Esophagus muscularis mucosa (tissue), 3 donors: ENCODE results near the gene COMT.

Experiments used
- POLR2AphosphoS5 ChIP-seq, 2 donors: sonication (generic); formaldehyde crosslinking; IDR thresholded peaks; one replicate each; pipeline ENCODE4 v1.6.1; 2017; ENCODE audit warnings: antibody characterized with exemption in 2 of 2
- TF ChIP-seq, protein P1 (sequence below), 3 experiments: fragments of 200-600 bp in 2 of 3; fragments of 450-650 bp in 1 of 3; sonication (generic) in 2 of 3; IDR thresholded peaks; one replicate each; pipeline ENCODE4 v1.5.1; 2017 to 2019; ENCODE audit warnings: antibody characterized with exemption in 3 of 3, mild to moderate bottlenecking in 2 of 3, moderate library complexity in 1 of 3

DNA sequence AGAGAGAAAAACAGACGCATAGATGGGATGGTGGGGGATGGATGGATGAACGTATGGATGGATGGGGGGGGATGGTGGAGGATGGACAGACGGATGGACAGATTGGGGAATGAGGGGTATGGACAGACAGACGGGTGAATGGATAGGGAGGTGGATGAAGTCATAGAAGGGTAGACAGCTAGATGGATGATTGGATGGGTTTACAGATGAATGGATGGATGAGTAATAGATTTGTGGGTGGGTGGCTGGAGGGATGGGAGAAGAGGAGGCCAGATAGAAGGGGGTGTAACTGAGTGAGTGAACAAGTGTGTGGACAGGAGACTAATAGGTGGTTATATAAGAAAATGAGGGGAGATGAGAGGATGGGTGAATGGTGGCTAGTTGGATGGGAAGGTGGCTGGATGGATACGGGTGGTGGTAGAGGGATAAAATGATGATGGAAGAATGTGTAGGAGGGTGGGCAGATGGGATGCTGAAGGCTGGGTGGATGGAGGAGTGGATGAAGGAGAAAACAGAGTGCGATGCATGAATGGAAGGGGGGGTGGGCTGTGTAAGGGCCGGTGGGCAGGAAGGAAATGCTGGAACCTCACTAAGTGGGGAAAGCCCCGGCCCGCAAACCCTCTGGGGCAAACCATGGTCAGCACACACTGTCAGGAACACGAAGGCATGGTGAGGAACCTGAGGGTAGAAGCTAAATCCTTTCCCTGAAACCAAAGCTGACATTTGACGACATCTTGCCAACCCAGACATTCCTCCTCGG is 53.5 kb downstream of the COMT start:
- TF ChIP-seq, protein P1, sequence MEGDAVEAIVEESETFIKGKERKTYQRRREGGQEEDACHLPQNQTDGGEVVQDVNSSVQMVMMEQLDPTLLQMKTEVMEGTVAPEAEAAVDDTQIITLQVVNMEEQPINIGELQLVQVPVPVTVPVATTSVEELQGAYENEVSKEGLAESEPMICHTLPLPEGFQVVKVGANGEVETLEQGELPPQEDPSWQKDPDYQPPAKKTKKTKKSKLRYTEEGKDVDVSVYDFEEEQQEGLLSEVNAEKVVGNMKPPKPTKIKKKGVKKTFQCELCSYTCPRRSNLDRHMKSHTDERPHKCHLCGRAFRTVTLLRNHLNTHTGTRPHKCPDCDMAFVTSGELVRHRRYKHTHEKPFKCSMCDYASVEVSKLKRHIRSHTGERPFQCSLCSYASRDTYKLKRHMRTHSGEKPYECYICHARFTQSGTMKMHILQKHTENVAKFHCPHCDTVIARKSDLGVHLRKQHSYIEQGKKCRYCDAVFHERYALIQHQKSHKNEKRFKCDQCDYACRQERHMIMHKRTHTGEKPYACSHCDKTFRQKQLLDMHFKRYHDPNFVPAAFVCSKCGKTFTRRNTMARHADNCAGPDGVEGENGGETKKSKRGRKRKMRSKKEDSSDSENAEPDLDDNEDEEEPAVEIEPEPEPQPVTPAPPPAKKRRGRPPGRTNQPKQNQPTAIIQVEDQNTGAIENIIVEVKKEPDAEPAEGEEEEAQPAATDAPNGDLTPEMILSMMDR (IDR thresholded peaks at IDR 0.05) = no peak
- no peak for TF ChIP-seq POLR2AphosphoS5 (IDR thresholded peaks at IDR 0.05)
